ENCODE results near the gene ZNF710. TPM values are rescaled to one million over a fixed set of nuclear protein-coding genes. Genes with fewer than 3 reads are reported as not detected.

The ZNF710 gene
- total RNA-seq, 1 donor from 2014 or later, result 23.1 TPM

DNA sequence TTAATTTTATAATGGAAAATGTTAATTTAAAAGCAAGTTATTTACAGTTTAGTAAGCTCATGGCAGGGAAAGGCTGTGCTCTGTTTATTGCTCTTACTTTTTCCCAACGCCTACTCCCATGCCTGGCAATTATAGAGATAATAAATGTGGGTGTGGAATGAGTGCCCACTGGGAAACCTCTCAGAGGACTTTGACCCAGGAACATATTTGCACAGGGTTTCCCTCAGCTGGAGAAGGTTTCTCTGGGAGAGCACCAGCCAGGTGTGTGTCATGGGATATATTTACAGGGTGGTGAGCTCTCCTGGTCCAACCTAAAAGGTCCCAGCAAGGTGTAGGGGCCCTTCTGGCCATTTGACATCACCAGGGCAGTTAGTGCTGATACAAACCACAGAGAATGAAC, 27.9 kb downstream of the ZNF710 start:
- no peak for DNase-seq (ENCODE audit: extremely low spot score in 2 of 2)

GRCh38 chr15:90030376-90030775, 29.3 kb downstream of the ZNF710 start:
- intact Hi-C loops (cut with DNase I), result no loop called here
- no peak overlapping the region for H3K27ac ChIP-seq
- TF ChIP-seq POLR2AphosphoS5 (IDR thresholded peaks at IDR 0.05; ENCODE audit: insufficient read depth in 1 of 2, low read depth in 1 of 2) (no peak), POLR2A (IDR thresholded peaks at IDR 0.05) (no peak)
- TF ChIP-seq, protein P1, sequence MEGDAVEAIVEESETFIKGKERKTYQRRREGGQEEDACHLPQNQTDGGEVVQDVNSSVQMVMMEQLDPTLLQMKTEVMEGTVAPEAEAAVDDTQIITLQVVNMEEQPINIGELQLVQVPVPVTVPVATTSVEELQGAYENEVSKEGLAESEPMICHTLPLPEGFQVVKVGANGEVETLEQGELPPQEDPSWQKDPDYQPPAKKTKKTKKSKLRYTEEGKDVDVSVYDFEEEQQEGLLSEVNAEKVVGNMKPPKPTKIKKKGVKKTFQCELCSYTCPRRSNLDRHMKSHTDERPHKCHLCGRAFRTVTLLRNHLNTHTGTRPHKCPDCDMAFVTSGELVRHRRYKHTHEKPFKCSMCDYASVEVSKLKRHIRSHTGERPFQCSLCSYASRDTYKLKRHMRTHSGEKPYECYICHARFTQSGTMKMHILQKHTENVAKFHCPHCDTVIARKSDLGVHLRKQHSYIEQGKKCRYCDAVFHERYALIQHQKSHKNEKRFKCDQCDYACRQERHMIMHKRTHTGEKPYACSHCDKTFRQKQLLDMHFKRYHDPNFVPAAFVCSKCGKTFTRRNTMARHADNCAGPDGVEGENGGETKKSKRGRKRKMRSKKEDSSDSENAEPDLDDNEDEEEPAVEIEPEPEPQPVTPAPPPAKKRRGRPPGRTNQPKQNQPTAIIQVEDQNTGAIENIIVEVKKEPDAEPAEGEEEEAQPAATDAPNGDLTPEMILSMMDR (IDR thresholded peaks at IDR 0.05), result no peak
- H3K9me3 ChIP-seq, result no peaks in the 10 kb centered on the region
- no peaks in the 10 kb centered on the region for H3K27me3 ChIP-seq
- peaks cover 38% of the 10 kb centered on the region for H3K4me1 ChIP-seq
- no peak for DNase-seq (ENCODE audit: extremely low spot score in 2 of 2)
- no peak overlapping the region for H3K4me3 ChIP-seq
- no peaks in the 10 kb centered on the region for H3K36me3 ChIP-seq

More for the DNA sequence above, 27.9 kb downstream of the ZNF710 start:
- Histone ChIP-seq H3K4me1 (peaks cover 26% of the 10 kb centered on the region), H3K9me3 (no peaks in the 10 kb centered on the region), H3K36me3 (no peaks in the 10 kb centered on the region), H3K27ac (no peak overlapping the region), H3K4me3 (no peak overlapping the region), H3K27me3 (no peaks in the 10 kb centered on the region)
- intact Hi-C loops (cut with DNase I), result no loop called here
- TF ChIP-seq POLR2AphosphoS5 (IDR thresholded peaks at IDR 0.05; ENCODE audit: insufficient read depth in 1 of 2, low read depth in 1 of 2) (no peak), POLR2A (IDR thresholded peaks at IDR 0.05) (no peak)
- TF ChIP-seq, protein P1 (IDR thresholded peaks at IDR 0.05), result no peak

DNA sequence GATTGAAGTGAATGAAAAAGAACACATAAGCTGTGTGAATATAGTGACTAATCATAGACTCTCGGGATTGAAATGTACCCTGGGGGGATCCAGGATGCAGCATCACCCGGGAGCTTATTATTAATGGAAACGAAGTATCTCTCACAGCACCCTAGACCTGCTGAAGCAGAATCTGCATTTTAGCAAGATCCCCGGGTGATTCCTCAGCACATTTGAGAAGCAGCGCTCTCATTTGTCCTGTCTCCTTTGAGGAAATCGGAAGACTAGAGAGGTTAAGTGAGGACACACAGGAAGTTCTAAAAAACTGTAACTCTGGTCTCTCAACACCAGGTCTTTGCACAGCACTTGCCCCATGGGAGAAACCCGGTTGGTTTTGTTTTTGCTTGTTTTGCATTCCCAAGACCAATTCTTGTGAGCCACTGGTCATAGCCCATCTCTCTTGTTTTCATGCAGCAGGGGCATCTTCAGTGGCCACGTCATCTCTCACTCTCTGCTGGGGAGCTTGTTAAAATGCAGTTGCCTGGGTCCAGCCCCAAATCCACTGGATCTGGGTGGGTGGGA, 30.2 kb downstream of the ZNF710 start:
- H3K27me3 ChIP-seq, result no peaks in the 10 kb centered on the region
- H3K27ac ChIP-seq, result no peak overlapping the region
- no peak for DNase-seq (ENCODE audit: extremely low spot score in 2 of 2)
- no peaks in the 10 kb centered on the region for H3K36me3 ChIP-seq
- TF ChIP-seq POLR2A (IDR thresholded peaks at IDR 0.05) (no peak), POLR2AphosphoS5 (IDR thresholded peaks at IDR 0.05; ENCODE audit: insufficient read depth in 1 of 2, low read depth in 1 of 2) (no peak)
- TF ChIP-seq, protein P1 (IDR thresholded peaks at IDR 0.05), result no peak
- intact Hi-C loops (cut with DNase I), result no loop called here
- no peak overlapping the region for H3K4me3 ChIP-seq
- H3K9me3 ChIP-seq, result no peaks in the 10 kb centered on the region
- peaks cover 43% of the 10 kb centered on the region for H3K4me1 ChIP-seq

- no peak for DNase-seq (ENCODE audit: extremely low spot score in 2 of 2)
- TF ChIP-seq POLR2AphosphoS5 (IDR thresholded peaks at IDR 0.05; ENCODE audit: insufficient read depth in 1 of 2, low read depth in 1 of 2) (no peak), POLR2A (IDR thresholded peaks at IDR 0.05) (no peak)
- TF ChIP-seq, protein P1 (IDR thresholded peaks at IDR 0.05), result no peak
- no peaks in the 10 kb centered on the region for H3K9me3 ChIP-seq
- no peak overlapping the region for H3K4me3 ChIP-seq
- H3K4me1 ChIP-seq, result peaks cover 60% of the 10 kb centered on the region
- H3K27ac ChIP-seq, result no peak overlapping the region
- H3K27me3 ChIP-seq, result no peaks in the 10 kb centered on the region
- intact Hi-C loops (cut with DNase I), result no loop called here
- no peaks in the 10 kb centered on the region for H3K36me3 ChIP-seq
Measured at GRCh38 chr15:90033006-90033405, 31.9 kb downstream of the ZNF710 start.

DNA sequence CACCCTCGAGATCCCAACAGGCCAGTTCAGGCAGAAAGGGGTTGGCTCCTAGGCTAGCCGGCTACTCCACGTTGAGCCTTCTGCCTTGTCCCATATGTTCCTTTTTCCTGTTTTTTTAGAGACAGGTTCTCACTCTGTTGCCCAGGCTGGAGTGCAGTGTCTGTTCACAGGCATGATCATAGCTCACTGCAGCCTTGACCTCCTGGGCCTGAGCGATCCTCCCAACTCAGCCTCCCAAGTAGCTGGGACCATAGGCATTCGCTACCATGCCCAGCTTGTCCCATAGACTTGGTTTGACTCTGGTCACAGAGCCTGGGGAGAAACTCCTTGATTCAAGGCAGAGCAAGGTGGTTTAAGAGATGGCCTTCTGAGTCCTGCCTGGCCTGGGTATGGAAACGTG, 32.3 kb downstream of the ZNF710 start:
- no peaks in the 10 kb centered on the region for H3K27me3 ChIP-seq
- no peak overlapping the region for H3K27ac ChIP-seq
- intact Hi-C loops (cut with DNase I), result no loop called here
- DNase-seq (ENCODE audit: extremely low spot score in 2 of 2), result no peak
- H3K4me1 ChIP-seq, result peaks cover 64% of the 10 kb centered on the region
- H3K4me3 ChIP-seq, result no peak overlapping the region
- TF ChIP-seq POLR2AphosphoS5 (IDR thresholded peaks at IDR 0.05; ENCODE audit: insufficient read depth in 1 of 2, low read depth in 1 of 2) (no peak), POLR2A (IDR thresholded peaks at IDR 0.05) (no peak)
- TF ChIP-seq, protein P1 (IDR thresholded peaks at IDR 0.05), result no peak
- H3K9me3 ChIP-seq, result no peaks in the 10 kb centered on the region
- H3K36me3 ChIP-seq, result no peaks in the 10 kb centered on the region
